Suprapubic skin (tissue), 3 donors: ENCODE data around the gene SEC61A1.

Experiments
- CTCF ChIP-seq, 2 donors: fragments of 200-600 bp in 1 of 2; fragments of 450-650 bp in 1 of 2; sonication (generic) in 1 of 2; IDR thresholded peaks; one replicate each; pipeline ENCODE4 v1.5.1; 2016 to 2019; ENCODE audit warnings: antibody characterized with exemption in 2 of 2, mild to moderate bottlenecking in 1 of 2, moderate library complexity in 1 of 2
- POLR2AphosphoS5 ChIP-seq, 3 donors: sonication (generic); formaldehyde crosslinking; IDR thresholded peaks; one replicate each; pipeline ENCODE4 v1.6.1; 2017; ENCODE audit warnings: antibody characterized with exemption in 3 of 3

- TF ChIP-seq CTCF (IDR thresholded peaks at IDR 0.05) (no peak), POLR2AphosphoS5 (IDR thresholded peaks at IDR 0.05) (no peak)
These were observed 11.6 kb upstream of the SEC61A1 start for GRCh38 chr3:128040660-128041059.
